HG03354 (cell line): ENCODE measurements around the gene SDK1.
"Not testable (repeated sequence)": the region's sequence is repeated elsewhere in the genome, so short reads cannot be mapped to it uniquely, and the experiment has no call there.

Experiments
- ATAC-seq: cut with Tn5 transposase; IDR thresholded peaks from one replicate; pipeline ENCODE4 v1.9.1; 2021; ENCODE audit warnings: mild to moderate bottlenecking; ENCODE audit not compliant: unreplicated experiment, poor library complexity, severe bottlenecking

Gene SDK1

DNA sequence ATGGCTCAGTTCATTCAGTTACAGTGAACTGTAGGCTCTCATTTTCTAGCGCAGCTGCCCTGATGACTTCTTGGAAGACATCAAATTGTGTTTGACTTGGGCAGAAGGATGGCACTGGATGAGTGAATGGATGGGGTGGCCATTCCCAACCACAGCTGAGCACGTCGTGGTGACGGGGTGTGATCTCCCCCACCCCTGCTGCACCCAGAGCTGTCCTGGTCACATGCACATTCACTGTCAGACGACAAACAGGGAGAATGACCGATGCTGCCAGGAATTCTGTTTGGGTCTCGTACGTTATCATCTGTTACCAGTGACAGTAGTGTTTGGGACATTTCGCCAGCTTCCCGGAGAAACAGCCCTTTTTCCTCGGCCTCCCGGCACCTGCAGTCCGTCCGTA lies 623.2 kb downstream of the SDK1 start:
- ATAC-seq = no peak

GRCh38 chr7:3927446-3928110 lies 626.5 kb downstream of the SDK1 start:
- ATAC-seq = no peak

- no peak for ATAC-seq
These were observed 627.9 kb downstream of the SDK1 start for GRCh38 chr7:3928727-3929515.

GRCh38 chr7:3931843-3932242 lies 630.8 kb downstream of the SDK1 start:
- ATAC-seq = no peak

- no peak for ATAC-seq
These were observed 636.1 kb downstream of the SDK1 start for GRCh38 chr7:3937146-3937545.

- ATAC-seq = no peak
These were observed 636.6 kb downstream of the SDK1 start for GRCh38 chr7:3937605-3938004.

DNA sequence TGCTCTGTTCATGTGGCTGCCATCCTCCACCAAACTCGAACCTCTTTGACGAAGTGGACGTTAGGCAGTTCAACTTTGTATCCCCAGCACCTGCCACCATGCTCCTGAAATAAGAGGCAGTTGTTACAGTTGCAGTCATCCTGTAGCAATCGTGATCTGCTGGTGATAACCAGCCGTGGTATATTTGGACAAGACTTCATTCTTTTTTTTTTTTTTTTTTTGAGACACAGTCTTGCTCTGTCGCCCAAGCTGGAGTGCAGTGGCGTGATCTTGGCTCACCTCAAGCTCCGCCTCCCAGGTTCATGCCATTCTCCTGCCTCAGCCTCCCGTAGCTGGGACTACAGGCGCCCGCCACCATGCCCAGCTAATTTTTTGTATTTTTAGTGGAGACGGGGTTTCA lies 640.7 kb downstream of the SDK1 start:
- ATAC-seq = not testable (repeated sequence)

GRCh38 chr7:3942276-3942675 lies 641.2 kb downstream of the SDK1 start:
- no peak for ATAC-seq

- ATAC-seq = no peak
These were observed 642.0 kb downstream of the SDK1 start for GRCh38 chr7:3942816-3943745.

GRCh38 chr7:3943779-3944520 lies 642.9 kb downstream of the SDK1 start:
- ATAC-seq = no peak

GRCh38 chr7:3949242-3949640 lies 648.2 kb downstream of the SDK1 start:
- ATAC-seq = no peak

DNA sequence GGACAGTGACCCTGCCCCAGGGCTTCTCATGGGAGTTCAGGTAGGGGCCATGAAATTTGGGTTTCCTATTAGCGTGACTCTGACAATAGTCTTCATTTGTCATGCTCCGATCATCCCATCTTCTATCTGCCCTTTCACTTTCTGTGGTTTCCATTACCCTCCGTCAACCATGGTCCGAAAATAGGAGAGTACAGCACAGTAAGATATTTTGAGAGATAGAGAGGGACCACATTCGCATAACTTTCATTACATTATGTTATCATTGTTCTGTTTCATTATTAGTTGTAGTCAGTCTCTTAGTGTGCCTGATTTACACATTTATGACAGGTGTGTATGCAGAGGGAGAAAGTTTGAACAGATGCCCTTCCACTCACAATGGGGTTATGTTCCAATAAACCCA lies 649.2 kb downstream of the SDK1 start:
- ATAC-seq = no peak

DNA sequence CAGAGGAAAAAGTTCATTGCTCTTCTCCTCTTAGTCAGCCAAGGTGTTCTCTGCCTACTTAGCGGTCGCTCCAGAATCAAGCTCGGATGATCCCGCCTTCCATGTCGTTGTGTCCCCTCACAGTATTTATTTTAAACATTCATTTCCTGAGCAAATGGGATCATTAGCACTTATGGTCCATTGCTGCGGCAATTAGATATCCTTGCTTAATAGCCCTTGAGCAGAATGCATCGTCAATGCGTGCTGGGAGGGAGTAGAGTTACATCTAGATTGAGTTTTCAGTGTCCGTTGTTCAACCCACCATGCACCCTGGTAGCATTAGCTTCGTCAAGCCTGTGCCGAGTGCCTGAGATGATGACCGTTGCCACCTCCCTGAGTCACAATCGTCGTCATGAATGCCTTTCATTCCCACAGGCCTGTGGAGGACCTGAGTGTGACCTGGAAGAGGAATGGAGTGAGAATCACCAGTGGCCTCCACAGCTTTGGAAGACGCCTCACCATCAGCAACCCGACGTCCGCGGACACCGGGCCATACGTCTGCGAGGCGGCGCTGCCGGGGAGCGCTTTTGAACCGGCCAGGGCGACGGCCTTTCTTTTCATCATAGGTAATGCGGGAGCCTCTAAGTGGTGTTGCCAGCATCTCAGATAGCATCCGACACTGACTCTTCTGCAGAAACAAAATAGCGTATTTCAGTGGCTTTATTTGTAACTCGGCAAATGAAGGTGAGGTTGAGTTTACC lies 650.4 kb downstream of the SDK1 start:
- ATAC-seq = no peak

- ATAC-seq = no peak
These were observed 652.1 kb downstream of the SDK1 start for GRCh38 chr7:3953133-3953532.

- no peak for ATAC-seq
These were observed 652.9 kb downstream of the SDK1 start for GRCh38 chr7:3953946-3954345.

DNA sequence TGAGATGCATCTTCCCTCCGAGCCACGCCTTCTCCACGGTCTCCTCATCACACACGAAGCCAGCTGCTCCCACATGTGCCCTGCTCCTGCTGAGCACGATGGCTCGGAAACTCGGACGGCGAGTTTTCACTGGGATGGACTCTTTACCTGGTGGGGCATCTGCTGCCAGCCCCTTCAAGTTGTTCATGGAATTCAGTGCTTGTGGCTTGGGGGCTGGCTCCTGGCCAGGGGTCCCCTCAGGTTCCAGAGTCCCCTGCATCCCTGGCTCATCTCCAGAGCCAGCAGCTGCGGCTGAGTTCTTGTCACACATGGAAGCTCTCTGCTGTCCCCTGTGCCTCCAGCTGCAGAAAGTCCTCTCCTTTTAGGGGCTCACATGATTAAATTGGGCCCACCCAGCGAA lies 654.0 kb downstream of the SDK1 start:
- ATAC-seq = no peak

- ATAC-seq = peak; percentile 80
These were observed 655.0 kb downstream of the SDK1 start for GRCh38 chr7:3955751-3956696.

DNA sequence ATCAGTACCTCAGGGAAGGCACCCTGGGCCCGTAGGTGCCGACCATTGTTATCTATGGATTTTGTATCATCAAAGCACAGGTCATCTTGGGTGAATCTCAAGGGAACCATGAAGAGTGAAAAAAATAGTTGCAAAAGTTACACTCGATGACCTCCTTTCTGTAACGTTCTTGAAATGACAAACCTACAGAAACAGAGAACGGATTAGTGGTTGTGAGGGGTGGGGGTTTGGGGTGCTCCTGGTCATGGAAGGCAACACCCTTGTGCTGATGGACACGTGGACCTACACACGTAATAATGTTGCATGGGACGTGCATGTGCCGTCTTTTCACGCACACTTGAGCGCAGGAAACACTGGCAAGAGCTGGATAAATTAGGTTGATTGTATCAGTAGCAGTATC lies 655.9 kb downstream of the SDK1 start:
- ATAC-seq = peak; percentile 68
